Erythroblast (primary cell): ENCODE measurements around the gene RTN4.

Experiments
- DNase-seq, 2 experiments: peaks; one replicate each; lab custom pipeline; 2025; lab: John Stamatoyannopoulos, UW
- GATA1 ChIP-seq: IDR thresholded peaks from 2 replicates; pipeline ENCODE4 v1.6.1; 2011; ENCODE audit warnings: low read depth, mild to moderate bottlenecking, control low read depth, low read length, moderate library complexity
- POLR2A ChIP-seq: IDR thresholded peaks from 2 replicates; pipeline ENCODE4 v1.6.1; 2011; ENCODE audit warnings: mild to moderate bottlenecking, low read length

RTN4 gene

GRCh38 chr2:55033921-55034320, 16.3 kb downstream of the RTN4 start:
- TF ChIP-seq POLR2A (no peak), GATA1 (no peak)
- DNase-seq = no peak

GRCh38 chr2:55033076-55033742, 17.0 kb downstream of the RTN4 start:
- TF ChIP-seq GATA1 (no peak), POLR2A (no peak)
- peak; percentile 16 to 23 for DNase-seq

GRCh38 chr2:55031505-55031904, 18.7 kb downstream of the RTN4 start:
- DNase-seq = no peak
- TF ChIP-seq GATA1 (no peak), POLR2A (no peak)

DNA sequence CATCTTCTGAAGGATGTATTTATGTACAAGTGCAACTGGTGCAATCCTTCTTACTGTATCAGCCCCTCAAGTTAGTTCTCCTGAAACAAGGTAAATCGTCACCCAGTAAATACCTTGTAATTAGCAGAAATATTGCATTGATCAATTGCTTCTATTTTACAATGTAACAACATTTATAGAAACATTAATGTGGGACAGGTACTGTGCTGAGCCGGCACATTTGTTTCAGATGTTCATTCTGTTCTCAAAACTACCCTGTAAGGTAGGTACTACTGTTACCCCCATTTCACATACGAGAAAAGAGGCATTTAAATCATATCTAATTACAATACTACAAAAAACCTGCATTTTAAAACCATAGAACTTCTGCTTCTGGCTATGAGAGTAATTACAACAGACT, 19.5 kb downstream of the RTN4 start:
- no peak for DNase-seq
- TF ChIP-seq GATA1 = no peak

- TF ChIP-seq GATA1 (no peak), POLR2A (no peak)
- DNase-seq = no peak
Observed at GRCh38 chr2:55029098-55029497, 21.2 kb downstream of the RTN4 start.

DNA sequence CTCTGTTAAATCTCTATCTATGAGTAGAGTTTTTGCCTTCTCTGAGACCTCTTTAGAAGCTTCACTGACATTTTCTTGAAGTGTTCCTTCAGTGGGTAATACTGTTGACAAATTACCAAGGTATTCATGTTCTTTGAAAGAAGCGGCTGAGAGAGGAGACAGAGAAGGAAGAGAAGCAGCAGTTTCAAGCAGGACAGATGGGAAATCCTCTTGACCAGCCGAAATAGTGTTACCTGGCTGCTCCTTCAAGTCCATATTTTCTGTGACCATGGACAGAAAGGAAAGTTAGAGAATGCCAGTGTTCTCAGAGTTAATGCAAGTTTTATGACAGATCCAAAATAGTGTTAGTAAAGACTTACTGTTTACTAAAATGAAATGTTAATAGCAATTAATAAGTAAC, 23.0 kb downstream of the RTN4 start:
- no peak for DNase-seq

DNA sequence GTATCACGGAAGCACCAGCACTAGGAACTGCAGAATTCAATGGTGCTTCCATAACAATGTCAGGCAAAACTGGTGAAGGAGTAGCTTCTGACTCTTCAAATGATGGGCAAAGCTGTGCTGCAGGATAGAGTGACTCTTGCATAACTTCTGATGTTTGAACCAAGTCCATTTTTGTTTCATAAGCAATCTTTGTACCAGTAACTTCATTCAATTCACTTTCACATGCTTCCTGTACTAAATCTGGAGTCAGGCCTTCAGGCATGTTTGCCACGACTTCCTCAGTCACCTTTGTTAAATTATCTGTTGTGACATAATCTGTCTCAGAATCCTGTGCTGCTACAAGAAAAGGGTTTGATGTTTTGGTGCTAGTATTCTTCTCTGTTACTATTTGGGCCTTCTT, 24.0 kb downstream of the RTN4 start:
- no peak for DNase-seq
- TF ChIP-seq GATA1 = no peak
- no peak for TF ChIP-seq POLR2A

More for the DNA sequence above, 23.0 kb downstream of the RTN4 start:
- TF ChIP-seq POLR2A = no peak
- TF ChIP-seq GATA1 = no peak

DNA sequence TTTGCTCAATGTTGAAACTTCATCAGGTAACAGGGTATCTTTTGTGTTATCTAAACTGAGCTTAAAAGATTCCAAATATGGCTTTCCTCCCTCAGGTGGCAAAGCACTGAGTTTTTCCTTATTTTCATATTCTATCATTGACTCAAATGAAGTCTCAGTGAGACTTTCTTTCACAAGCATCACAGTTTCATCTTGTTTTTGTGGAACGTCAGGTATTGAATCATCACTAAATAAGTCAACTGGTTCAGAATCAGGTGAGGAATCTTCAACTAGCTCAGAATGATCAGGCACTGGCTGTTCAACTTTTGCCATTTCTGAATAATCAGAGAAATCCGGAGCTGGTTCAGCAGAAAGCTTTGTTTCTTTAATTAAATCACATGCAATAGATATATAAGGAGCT, 24.6 kb downstream of the RTN4 start:
- TF ChIP-seq GATA1 (no peak), POLR2A (no peak)

DNA sequence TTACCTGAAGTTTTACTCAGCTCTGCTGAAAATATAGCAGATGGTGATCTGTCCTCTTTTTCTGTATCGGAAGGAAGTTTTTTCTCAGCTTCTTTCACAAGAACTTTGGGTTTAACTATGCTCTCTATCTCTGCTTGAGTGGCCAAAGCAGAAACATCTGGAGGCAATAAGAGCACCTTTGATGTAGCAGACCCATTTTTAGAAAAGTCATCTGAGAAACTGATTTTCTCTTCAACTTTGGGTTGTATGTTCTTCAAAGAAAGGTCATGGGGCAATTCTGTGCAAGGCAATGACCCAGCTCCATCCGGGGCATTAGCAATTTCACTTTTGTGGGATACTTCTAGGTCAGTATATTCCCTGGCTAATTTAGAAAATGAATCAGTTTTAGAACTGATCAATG, 25.2 kb downstream of the RTN4 start:
- TF ChIP-seq GATA1 = no peak
- no peak for TF ChIP-seq POLR2A

More for the DNA sequence above, 24.6 kb downstream of the RTN4 start:
- no peak for DNase-seq

GRCh38 chr2:55022476-55022875, 27.8 kb downstream of the RTN4 start:
- no peak for DNase-seq
- no peak for TF ChIP-seq POLR2A
- TF ChIP-seq GATA1 = no peak

More for the DNA sequence above, 25.2 kb downstream of the RTN4 start:
- no peak for DNase-seq

GRCh38 chr2:55019526-55020258, 30.6 kb downstream of the RTN4 start:
- DNase-seq = no peak
- TF ChIP-seq POLR2A = no peak
- TF ChIP-seq GATA1 = no peak

DNA sequence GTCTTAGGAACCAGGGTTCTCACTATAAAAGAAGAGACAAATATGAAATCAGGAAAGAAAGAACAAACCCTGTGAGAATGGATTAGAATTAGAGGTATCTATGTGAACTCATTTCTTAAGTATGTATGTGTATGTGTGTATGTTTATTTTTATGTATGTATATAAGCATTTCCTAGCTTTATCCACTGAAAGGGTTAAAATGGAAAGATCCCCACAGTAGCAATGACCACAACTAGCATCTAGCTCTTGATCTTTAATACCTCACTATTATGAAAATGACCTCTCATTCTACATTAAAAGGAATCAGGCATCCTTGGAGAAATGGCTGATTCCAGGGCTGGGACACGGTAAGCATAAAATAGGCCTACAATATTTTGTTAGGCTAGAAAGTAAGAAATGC, 31.6 kb downstream of the RTN4 start:
- TF ChIP-seq GATA1 (no peak), POLR2A (no peak)
- DNase-seq = no peak

GRCh38 chr2:55017880-55018279, 32.4 kb downstream of the RTN4 start:
- no peak for DNase-seq
- TF ChIP-seq GATA1 = no peak

DNA sequence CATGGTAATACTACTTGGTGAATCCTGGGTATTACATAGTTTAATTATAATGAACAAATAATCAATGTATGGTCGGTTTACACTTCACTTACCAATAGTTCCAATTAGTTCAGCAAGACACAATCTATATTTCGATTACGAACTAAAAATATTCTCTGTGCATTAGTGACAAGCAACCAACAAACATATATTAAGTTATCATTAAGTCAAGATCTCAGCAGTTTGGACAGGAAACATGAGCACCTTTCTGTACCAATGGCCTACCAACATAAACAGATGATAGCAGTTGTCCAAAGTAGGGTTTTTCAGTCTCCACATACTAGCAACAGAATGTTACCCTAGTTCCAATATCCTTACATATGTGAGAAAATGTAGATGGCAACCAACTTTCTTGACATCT, 32.8 kb downstream of the RTN4 start:
- TF ChIP-seq GATA1 (no peak), POLR2A (no peak)
- no peak for DNase-seq
